GM21717 (cell line): Measurements from ENCODE around the gene FILIP1.
A peak's percentile ranks its signal among the peaks of the same experiment; 100 is the strongest.

Experiments
- ATAC-seq: cut with Tn5 transposase; IDR thresholded peaks from one replicate; pipeline ENCODE4 v1.9.1; 2021; ENCODE audit warnings: mild to moderate bottlenecking, moderate library complexity; ENCODE audit not compliant: unreplicated experiment

Gene FILIP1

DNA sequence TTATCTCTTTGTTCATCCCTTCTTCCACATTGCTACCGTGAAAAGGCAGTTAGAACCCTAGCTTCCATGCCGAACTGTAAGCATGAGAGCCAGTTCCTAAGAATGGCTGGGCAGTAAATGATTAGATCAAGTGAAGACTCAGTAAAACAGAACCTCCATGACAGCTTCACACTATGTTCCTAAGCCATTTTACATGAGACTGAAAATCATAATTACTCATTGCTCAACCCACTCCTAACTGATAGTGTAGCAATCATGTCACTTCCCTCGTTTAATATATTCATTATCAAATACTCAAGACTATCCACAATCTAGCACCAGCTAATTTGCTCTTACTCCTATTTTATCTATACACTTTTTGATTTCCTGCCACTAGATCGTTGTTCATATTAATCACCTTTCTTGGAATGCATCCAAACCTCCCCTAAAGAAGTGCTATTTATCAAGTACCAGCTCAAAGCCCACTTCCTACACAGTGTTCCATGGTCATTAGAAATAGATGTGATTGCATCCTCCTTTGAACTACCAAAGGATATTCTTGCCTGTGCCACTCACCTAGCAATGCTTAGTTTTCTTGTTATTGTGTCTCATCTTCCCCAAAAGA, 215.0 kb downstream of the FILIP1 start:
- ATAC-seq = no peak

GRCh38 chr6:75275067-75275466, 218.5 kb downstream of the FILIP1 start:
- ATAC-seq = no peak

GRCh38 chr6:75273009-75273408, 220.6 kb downstream of the FILIP1 start:
- ATAC-seq = no peak

DNA sequence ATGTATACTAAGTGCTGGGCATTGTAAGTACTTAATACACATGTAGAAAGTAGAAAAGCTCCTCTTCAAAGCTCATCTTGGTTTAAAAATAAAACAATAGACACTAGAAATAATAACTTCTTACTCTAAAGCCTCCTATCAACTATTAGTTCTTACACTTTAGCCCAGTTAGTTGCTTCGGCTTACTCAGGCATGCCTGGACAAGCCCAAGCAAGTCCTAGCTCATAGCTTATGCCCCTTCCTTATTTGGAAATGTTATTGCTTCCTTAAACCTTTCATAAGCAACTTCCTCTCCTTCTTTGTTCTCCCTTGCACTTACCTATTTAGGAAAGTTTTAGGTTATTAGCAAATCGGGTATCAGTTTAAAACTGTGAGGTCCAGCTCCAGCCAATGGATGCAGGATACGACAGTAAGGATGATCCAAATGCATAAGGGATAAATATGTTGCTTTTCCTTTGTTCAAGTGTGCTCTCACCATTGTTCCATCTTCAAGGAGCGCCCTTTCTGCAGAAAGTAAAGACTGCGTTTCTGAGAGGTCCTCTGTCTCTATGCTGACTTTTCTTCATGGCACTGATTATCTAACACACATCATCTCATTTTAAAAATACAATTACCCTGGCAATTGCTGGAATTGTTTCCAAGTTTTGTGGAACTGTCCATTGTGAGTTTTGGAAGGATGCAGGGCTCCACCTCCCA, 221.3 kb downstream of the FILIP1 start:
- no peak for ATAC-seq

DNA sequence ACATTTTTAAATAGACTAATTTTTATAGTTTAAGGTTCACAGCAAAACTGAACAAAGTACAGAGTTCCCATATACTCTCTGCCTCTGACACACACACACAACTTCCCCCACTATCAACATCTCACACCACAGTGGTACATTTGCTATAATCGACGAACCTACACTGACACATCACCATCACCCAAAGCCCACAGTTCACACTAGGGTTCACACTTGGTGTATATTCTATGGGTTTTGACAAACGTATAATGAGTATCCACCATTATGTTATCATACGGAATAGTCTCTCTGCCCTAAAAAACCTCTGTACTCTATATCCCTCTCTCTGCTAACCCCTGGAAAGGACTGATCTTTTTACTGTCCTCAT, 224.6 kb downstream of the FILIP1 start:
- ATAC-seq = no peak

DNA sequence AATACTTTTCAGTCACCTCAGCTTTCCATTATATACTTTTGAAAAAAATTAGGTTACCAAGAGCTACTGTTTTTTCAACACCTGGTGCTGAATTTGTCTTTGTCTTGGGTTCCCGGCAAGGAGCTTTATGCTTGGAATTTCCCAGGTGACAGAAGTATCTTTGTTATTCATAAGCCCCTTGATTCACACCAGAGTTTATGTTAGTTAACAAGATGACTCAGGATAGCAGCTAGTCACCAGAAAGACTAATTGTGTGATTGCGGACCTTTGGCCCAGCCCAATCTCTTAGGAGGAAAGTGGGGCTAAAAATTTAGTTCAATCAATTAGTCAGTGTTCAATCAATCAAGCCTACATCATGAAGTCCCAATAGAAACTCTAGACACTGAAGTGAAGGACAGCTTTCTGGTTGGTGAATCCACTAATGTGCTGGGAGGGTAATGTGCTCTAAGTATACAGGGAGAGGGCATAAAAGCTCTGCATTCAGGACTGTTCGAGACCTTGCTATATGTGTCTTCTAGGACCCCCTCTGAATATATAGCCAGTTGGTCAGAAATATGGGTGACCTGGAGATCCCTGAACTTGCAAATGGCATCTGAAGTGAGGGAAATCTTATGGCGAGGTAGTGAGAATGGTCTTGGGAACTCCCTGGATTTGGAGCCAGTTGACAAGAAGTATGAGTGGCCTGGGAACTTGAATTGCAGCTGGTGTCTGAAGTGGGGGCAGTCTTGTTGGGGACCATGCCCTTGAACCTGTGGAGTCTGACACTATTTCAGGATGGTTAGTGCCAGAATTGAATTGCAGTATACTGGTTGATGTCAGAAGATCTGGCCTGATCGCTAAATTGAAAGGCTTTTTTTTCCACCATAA, 225.2 kb downstream of the FILIP1 start:
- peak; percentile 40 for ATAC-seq

- ATAC-seq = no peak
Measured at GRCh38 chr6:75267461-75267860, 226.1 kb downstream of the FILIP1 start.

DNA sequence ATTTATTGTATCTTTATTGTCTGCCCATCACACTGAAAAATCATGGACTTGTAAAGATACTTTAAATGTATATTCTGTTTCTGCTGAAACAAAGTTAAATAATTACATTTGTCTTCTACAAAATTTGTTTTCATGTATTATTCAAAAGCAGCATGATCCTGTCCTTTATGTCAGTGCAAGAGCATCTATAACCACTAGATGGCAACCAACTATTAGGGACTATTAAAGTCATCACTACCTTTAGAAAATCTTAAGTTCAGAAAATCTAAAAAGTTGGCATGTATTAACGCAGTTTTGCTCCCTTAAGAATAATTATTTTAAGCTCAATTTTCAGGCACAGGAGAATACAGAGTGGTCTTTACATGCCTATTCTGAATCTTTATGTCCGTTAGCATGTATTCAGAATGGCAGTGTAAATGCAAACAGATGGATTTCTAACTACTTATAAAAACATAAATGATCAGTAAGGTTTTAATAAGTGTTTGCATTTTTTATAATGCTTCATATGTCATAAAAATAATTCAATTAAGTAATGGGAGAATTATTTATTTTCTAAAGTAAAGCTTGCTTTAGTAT, 226.8 kb downstream of the FILIP1 start:
- peak; percentile 78 for ATAC-seq

DNA sequence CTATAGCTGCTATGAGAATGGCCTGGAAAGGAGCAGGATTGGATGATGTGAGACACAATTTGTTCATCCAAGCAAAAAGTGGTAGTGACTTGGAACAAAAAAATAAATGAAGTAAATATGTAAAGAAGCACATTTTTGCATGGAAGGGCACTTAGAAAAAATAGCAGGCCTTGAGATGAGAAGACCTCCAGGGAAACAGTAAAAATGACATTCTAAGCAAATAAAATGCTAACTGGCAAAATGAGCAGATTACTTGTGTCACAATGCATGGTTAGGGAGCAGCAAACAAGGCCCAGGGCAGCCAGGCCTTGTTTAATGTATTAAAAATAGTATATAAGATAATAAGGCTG, 230.2 kb downstream of the FILIP1 start:
- no peak for ATAC-seq

- ATAC-seq = no peak
Measured at GRCh38 chr6:75262716-75263400, 230.7 kb downstream of the FILIP1 start.

DNA sequence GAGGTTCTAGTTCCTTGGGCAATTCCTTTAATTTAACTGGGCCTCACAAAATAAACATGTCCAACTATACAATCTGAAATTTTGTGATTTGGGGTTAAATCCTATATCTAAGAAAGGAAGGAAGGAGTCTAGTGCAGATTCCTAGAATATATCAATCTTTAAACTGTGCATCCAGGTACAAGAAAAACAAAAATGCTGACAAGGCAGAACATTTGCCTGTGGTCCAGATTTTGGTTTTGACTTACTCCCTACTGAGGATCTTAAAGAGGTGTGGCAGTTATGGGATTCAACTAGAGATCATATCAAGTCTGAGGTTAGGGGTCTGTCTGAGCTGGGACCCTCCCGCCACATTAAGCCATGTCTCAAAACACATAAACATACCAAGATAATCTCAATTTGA, 232.3 kb downstream of the FILIP1 start:
- ATAC-seq = no peak

DNA sequence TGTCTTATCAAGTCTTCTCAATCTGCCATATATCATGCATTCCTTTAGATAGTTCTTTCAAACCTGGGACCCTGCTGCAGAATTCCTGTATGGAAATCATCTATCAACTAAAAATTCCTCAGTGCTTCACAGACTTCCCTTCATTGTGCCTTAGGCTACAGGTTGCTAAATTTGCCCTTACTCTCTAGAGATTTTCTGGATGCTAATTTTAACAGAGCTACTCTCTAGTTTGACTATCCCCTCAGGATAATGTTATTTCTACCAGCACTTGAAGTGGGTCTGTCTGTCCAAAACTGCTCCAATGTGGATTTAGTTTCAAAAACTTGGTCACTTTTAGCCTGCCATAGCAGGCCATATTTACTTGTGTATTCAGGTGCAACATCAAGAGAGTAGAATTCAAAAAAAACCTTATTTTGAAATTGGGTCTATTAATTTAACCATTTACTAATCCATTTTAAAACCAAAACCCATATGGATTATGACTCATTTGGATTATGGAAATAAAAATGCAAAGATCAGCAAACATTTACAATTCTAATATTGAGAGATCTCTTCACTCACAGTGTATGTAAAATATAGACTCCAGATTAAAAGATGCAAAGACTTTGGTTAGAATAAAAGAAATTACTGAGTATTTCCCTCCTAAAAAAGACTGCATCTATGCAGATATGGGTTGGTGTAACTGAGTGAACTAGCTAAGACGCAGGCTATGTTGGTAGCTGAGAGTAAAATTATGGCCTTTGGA, 236.1 kb downstream of the FILIP1 start:
- ATAC-seq = no peak

GRCh38 chr6:75250552-75250951, 243.0 kb downstream of the FILIP1 start:
- ATAC-seq = no peak

GRCh38 chr6:75249837-75250236, 243.8 kb downstream of the FILIP1 start:
- no peak for ATAC-seq

GRCh38 chr6:75246386-75246785, 247.2 kb downstream of the FILIP1 start:
- ATAC-seq = no peak

- ATAC-seq = peak; percentile 16
Measured at GRCh38 chr6:75244063-75244584, 249.5 kb downstream of the FILIP1 start.

- peak; percentile 98 for ATAC-seq
Measured at GRCh38 chr6:75243333-75244062, 250.1 kb downstream of the FILIP1 start, which contains the start of gene COX7A2. COX7A2 (minus strand) TSS chr6:75243801; CDS start chr6:75243734, 67 bp downstream.
